ENCODE measurements around the gene PRRC2B. TPM values are rescaled to one million over a fixed set of nuclear protein-coding genes. Genes with fewer than 3 reads are reported as not detected.
"Not testable (repeated sequence)": the region's sequence is repeated elsewhere in the genome, so short reads cannot be mapped to it uniquely, and the experiment has no call there.

PRRC2B gene
- total and polyA plus RNA-seq, 11 donors: 59.9 to 193 (median 118) TPM

DNA sequence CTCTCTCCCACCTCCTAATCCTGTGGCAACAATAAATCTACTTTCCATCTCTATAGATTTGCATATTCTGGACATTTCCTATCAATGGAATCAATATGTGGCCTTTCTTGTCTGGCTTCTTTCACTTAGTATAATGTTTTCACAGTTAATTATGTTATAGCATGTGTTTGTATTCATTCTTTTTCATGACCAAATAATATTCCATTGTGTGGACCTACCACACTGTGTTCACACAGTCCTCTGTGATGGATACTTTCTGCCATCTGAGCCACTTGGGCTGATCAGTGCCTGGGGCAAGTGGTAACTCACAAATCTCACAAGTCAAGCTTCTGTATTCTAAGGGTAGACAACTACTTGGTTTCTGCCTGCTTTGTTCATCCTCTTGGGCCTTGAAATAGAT lies 60.1 kb downstream of the PRRC2B start:
- no peak for TF ChIP-seq POLR2A (IDR thresholded peaks at IDR 0.05)
- TF ChIP-seq, protein P1, sequence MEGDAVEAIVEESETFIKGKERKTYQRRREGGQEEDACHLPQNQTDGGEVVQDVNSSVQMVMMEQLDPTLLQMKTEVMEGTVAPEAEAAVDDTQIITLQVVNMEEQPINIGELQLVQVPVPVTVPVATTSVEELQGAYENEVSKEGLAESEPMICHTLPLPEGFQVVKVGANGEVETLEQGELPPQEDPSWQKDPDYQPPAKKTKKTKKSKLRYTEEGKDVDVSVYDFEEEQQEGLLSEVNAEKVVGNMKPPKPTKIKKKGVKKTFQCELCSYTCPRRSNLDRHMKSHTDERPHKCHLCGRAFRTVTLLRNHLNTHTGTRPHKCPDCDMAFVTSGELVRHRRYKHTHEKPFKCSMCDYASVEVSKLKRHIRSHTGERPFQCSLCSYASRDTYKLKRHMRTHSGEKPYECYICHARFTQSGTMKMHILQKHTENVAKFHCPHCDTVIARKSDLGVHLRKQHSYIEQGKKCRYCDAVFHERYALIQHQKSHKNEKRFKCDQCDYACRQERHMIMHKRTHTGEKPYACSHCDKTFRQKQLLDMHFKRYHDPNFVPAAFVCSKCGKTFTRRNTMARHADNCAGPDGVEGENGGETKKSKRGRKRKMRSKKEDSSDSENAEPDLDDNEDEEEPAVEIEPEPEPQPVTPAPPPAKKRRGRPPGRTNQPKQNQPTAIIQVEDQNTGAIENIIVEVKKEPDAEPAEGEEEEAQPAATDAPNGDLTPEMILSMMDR (IDR thresholded peaks at IDR 0.05): no peak
- Histone ChIP-seq H3K27me3 (no peaks in the 10 kb centered on the region), H3K36me3 (peaks cover 0 to 100% (median 96%) of the 10 kb centered on the region in 9 donors), H3K27ac (no peak overlapping the region), H3K4me3 (no peak overlapping the region), H3K9me3 (no peaks in the 10 kb centered on the region), H3K4me1 (peaks cover 0 to 3% (median 0%) of the 10 kb centered on the region in 12 donors)
- intact Hi-C loops (cut with DNase I): no loop called here
- DNase-seq (no peak), ATAC-seq (no peak)

DNA sequence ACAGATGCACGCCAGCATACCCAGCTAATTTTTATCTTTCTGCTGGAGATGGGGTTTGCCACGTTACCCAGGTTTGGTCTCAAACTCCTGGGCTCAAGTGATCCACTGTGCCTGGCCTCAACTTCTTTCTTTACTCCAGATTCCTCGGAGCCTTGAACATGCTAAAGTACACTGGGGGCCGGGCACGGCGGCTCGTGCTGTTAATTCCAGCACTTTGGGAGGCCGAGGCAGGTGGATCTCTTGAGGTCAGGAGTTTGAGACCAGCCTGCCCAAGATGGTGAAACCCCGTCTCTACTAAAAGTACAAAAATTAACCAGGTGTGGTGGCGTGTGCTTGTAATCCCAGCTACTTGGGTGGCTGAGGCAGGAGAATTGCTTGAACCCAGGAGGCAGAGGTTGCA lies 61.8 kb downstream of the PRRC2B start:
- H3K27ac ChIP-seq; H3K4me1 ChIP-seq; DNase-seq; H3K4me3 ChIP-seq; intact Hi-C loops (cut with DNase I); H3K27me3 ChIP-seq; H3K9me3 ChIP-seq; ATAC-seq: not testable (repeated sequence)
- 89 to 97% (median 96%) methylated on average over 10 of the region's 10 CpGs for WGBS, 4 donors
- H3K36me3 ChIP-seq: peaks cover 2 to 100% (median 96%) of the 10 kb centered on the region in 9 donors

DNA sequence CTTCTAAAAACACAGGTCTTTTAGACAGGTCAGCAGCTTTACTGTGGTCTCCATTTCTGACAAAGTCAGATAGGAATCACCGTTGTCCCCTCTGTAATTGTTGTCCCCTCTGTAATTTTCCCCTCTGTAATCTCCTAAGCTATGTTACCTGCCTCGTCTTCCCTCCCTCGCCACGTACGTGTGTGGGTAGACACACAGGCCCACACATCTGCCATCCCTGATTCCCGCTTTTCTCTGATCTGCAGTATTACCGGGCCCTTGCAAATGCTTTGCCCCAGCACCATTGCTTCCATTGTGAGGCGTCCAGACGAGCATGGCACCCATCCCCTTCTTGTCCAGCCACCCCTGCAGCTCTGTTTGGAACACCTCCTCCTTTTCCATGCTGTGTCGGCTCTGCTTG lies 63.9 kb downstream of the PRRC2B start:
- ATAC-seq (no peak), DNase-seq (no peak)
- H3K4me3 ChIP-seq: no peak overlapping the region
- intact Hi-C loops (cut with DNase I): no loop called here
- no peaks in the 10 kb centered on the region for H3K27me3 ChIP-seq
- H3K36me3 ChIP-seq: peaks cover 2 to 100% (median 95%) of the 10 kb centered on the region in 9 donors
- H3K4me1 ChIP-seq: peaks cover 0 to 3% (median 0%) of the 10 kb centered on the region in 12 donors
- no peaks in the 10 kb centered on the region for H3K9me3 ChIP-seq
- no peak overlapping the region for H3K27ac ChIP-seq
- 89 to 92% (median 90%) methylated on average over 10 of the region's 10 CpGs for WGBS, 4 donors
- TF ChIP-seq POLR2A (IDR thresholded peaks at IDR 0.05): no peak
- TF ChIP-seq, protein P1 (IDR thresholded peaks at IDR 0.05): no peak

DNA sequence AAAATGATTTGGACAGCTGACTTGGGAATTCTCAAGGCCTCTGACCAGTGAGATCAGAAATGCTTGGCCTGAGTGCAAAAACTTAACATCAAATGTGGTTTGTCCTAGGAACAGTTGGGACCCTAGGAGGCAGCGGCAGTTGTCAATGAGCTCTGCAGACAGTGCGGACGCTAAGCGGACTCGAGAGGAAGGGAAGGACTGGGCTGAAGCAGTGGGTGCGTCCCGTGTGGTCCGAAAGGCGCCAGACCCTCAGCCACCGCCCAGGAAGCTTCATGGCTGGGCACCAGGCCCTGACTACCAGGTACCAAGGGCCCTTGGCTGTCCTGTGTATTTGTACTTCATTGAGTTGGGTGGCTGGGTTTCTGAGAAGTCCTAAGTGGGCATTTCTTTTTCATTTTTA lies 65.2 kb downstream of the PRRC2B start:
- Histone ChIP-seq H3K36me3 (peaks cover 2 to 99% (median 94%) of the 10 kb centered on the region in 9 donors), H3K9me3 (no peaks in the 10 kb centered on the region), H3K27ac (no peak overlapping the region), H3K4me1 (peaks cover 0 to 4% (median 0%) of the 10 kb centered on the region in 12 donors), H3K27me3 (no peaks in the 10 kb centered on the region), H3K4me3 (no peak overlapping the region)
- DNase-seq (no peak), ATAC-seq (no peak)
- intact Hi-C loops (cut with DNase I): no loop called here
- TF ChIP-seq POLR2A (IDR thresholded peaks at IDR 0.05): no peak
- TF ChIP-seq, protein P1 (IDR thresholded peaks at IDR 0.05): no peak
- WGBS, 4 donors: 87 to 92% (median 90%) methylated on average over 10 of the region's 10 CpGs

DNA sequence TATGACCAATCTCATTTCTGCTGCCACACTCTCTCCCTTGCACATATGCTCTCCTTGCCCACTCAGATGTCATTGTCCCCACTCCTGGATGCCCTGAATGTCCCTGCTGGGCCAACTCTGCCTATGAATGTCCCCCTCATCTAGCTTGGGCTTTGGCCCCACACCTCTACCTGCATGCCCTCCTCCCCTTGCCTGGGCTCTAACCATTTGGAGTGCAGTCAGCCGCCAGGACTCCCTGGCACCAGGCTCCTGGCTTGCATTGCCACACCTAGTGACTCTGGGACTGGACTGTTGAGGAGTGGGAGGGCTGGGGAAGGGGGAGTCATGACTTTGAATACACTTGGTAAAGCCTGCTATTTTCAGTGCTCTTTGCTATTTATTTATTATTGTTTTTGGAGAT lies 67.3 kb downstream of the PRRC2B start:
- 93 to 100% (median 96%) methylated on average over 1 of the region's 1 CpG for WGBS, 4 donors
- Histone ChIP-seq H3K9me3 (no peaks in the 10 kb centered on the region), H3K4me1 (peaks cover 0 to 10% (median 0%) of the 10 kb centered on the region in 12 donors), H3K36me3 (peaks cover 2 to 100% (median 98%) of the 10 kb centered on the region in 9 donors), H3K27ac (no peak overlapping the region), H3K4me3 (no peak overlapping the region), H3K27me3 (no peaks in the 10 kb centered on the region)
- TF ChIP-seq, protein P1 (IDR thresholded peaks at IDR 0.05): no peak
- no peak for TF ChIP-seq POLR2A (IDR thresholded peaks at IDR 0.05)
- peak in 1 of 4 donors; percentile 29 for ATAC-seq
- intact Hi-C loops (cut with DNase I): no loop called here
- no peak for DNase-seq
